ENCODE measurements around the gene PPM1E.

DNA sequence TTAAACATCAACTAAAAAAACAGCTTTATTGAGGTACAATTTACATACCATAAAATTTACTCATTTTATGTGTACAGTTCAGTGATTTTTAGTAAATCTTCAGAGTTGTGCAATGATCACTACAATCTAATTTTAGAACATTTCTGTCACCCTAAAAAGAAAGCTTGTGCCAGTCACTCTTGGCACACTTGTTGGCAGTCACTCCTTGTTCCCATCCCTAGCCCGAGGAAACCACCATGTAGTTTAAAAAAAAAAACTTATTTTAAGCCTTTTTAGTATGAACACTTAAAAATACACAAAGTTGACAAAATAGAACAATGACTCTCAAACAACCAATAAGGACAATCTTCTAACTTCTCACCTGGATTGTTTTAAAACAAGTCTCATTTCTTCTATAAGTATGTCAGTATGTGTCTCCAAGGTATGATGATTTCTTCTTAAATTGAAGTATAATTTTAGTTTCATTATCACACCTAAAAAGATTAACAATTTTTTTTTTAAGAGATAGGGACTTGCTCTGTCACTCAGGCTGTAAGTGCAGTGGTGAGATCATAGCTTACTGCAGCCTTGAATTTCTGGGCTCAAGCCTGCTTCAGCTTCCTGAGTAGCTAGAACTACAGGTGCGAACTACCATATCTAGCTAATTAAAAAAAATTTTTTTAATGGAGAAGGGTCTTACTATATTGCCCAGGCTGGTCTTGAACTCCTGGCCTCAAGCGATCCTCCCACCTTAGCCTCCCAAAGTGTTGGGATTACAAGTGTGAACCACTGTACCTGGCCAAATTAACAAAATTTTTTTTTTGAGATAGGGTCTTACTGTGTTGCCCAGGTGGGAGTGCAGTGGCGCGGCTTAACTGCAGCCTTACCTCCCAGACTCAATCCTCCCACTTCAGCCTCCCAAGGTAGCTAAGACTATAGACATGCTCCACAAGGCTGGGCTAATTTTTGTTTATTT, 53.2 kb downstream of the PPM1E start:
- TF ChIP-seq TAF1 (IDR thresholded peaks at IDR 0.05; ENCODE audit: borderline replicate concordance, insufficient read depth, low read length) = no peak
- TF ChIP-seq REST (IDR thresholded peaks at IDR 0.05; ENCODE audit: insufficient read depth in 1 of 2, low read depth in 2 of 2, low read length in 2 of 2) = no peak
- TF ChIP-seq SIN3A (IDR thresholded peaks at IDR 0.05; ENCODE audit: borderline replicate concordance, insufficient read depth, low read length) = no peak
